Neural cell (in vitro differentiated cells): ENCODE data around the gene TDRKH. TPM values are rescaled to one million over a fixed set of nuclear protein-coding genes. Genes with fewer than 3 reads are reported as not detected.

ENCODE experiments used
- H2AFZ ChIP-seq: fragments of 200-600, 300-800 bp; sonication (generic), shearing (Covaris generic); 2 replicates; pipeline ENCODE4 v1.6.0; 2014; ENCODE audit warnings: low read depth, mild to moderate bottlenecking, antibody characterized with exemption, low read length, moderate library complexity
- H3F3A ChIP-seq: fragments of 200-600 bp; shearing (Covaris generic); 2 replicates; pipeline ENCODE4 v1.6.1; 2016; ENCODE audit warnings: mild to moderate bottlenecking, moderate library complexity, mixed read lengths, antibody characterized with exemption, low read length; ENCODE audit not compliant: insufficient read depth, poor library complexity, severe bottlenecking
- H3K27ac ChIP-seq: fragments of 200-600, 300-800 bp; sonication (generic), shearing (Covaris generic); 2 replicates; pipeline ENCODE4 v1.5.1; 2014; ENCODE audit warnings: mild to moderate bottlenecking, low read length, moderate library complexity
- H3K27me3 ChIP-seq: fragments of 300-800, 200-600 bp; sonication (generic), shearing (Covaris generic); 2 replicates; pipeline ENCODE4 v1.6.0; 2014; ENCODE audit warnings: mild to moderate bottlenecking, low read depth, low read length, moderate library complexity; ENCODE audit not compliant: insufficient read depth
- H3K36me3 ChIP-seq: fragments of 300-800, 200-600 bp; sonication (generic), shearing (Covaris generic); 2 replicates; pipeline ENCODE4 v1.5.1; 2014; ENCODE audit warnings: mild to moderate bottlenecking, antibody characterized with exemption, low read length, moderate library complexity; ENCODE audit not compliant: insufficient read depth
- H3K4me2 ChIP-seq: fragments of 300-800, 200-600 bp; sonication (generic), shearing (Covaris generic); 2 replicates; pipeline ENCODE4 v1.6.0; 2014; ENCODE audit warnings: mild to moderate bottlenecking, low read length
- H3K4me3 ChIP-seq: fragments of 300-800, 200-600 bp; sonication (generic), shearing (Covaris generic); 2 replicates; pipeline ENCODE4 v1.5.1; 2014; ENCODE audit warnings: mild to moderate bottlenecking, low read length, moderate library complexity
- H3K79me2 ChIP-seq: fragments of 200-600 bp; shearing (Covaris generic); replicated peaks from 2 replicates; pipeline ENCODE4 v1.6.0; 2014; ENCODE audit warnings: mild to moderate bottlenecking, low read length, moderate library complexity; ENCODE audit not compliant: insufficient read depth
- H3K9ac ChIP-seq: fragments of 300-800, 200-600 bp; sonication (generic), shearing (Covaris generic); 2 replicates; pipeline ENCODE4 v1.6.1; 2016; ENCODE audit warnings: mild to moderate bottlenecking, low read length, mixed read lengths
- H3K9me2 ChIP-seq: fragments of 200-600 bp; shearing (Covaris generic); 2 replicates; pipeline ENCODE4 v1.6.1; 2016; ENCODE audit warnings: mild to moderate bottlenecking, low read length, mixed read lengths; ENCODE audit not compliant: insufficient read depth
- H3K9me3 ChIP-seq: fragments of 200-600, 300-800 bp; sonication (generic), shearing (Covaris generic); 2 replicates; pipeline ENCODE4 v1.6.1; 2016; ENCODE audit warnings: mild to moderate bottlenecking, mixed run types, low read length, moderate library complexity, mixed read lengths
- H4K20me1 ChIP-seq: fragments of 200-600 bp; shearing (Covaris generic); 2 replicates; pipeline ENCODE4 v1.6.1; 2016; ENCODE audit warnings: mild to moderate bottlenecking, mixed run types; ENCODE audit not compliant: insufficient read depth
- EP300 ChIP-seq: fragments of 450-650 bp; conservative IDR thresholded peaks from 2 replicates; pipeline ENCODE4 v1.6.1; 2014; ENCODE audit warnings: antibody characterized with exemption, mild to moderate bottlenecking, moderate library complexity; ENCODE audit not compliant: poor library complexity, severe bottlenecking
- EZH2 ChIP-seq: fragments of 200-600, 300-800 bp; shearing (Covaris generic), sonication (generic); IDR thresholded peaks from 2 replicates; pipeline ENCODE4 v1.6.1; 2014; ENCODE audit warnings: antibody characterized with exemption, low read length, borderline replicate concordance, mild to moderate bottlenecking; ENCODE audit not compliant: insufficient read depth, poor library complexity, severe bottlenecking
- MXI1 ChIP-seq: fragments of 450-650 bp; conservative IDR thresholded peaks from 2 replicates; pipeline ENCODE4 v1.6.1; 2014; ENCODE audit warnings: antibody characterized with exemption, mild to moderate bottlenecking; ENCODE audit not compliant: poor library complexity, severe bottlenecking
- POLR2AphosphoS5 ChIP-seq: IDR thresholded peaks from 2 replicates; pipeline ENCODE4 v1.6.1; 2012
- RAD21 ChIP-seq: fragments of 450-650 bp; conservative IDR thresholded peaks from 2 replicates; pipeline ENCODE4 v1.6.1; 2014; ENCODE audit warnings: antibody characterized with exemption, mild to moderate bottlenecking, moderate library complexity
- SMC3 ChIP-seq: fragments of 450-650 bp; conservative IDR thresholded peaks from 2 replicates; pipeline ENCODE4 v1.6.1; 2014; ENCODE audit warnings: antibody characterized with exemption, mild to moderate bottlenecking, moderate library complexity; ENCODE audit not compliant: poor library complexity
- TAF1 ChIP-seq: IDR thresholded peaks from 2 replicates; pipeline ENCODE4 v1.6.1; 2012; ENCODE audit warnings: low read depth
- polyA plus RNA-seq: library from polyadenylated mRNA; depleted of rRNA; stranded (reverse); fragments of >200 nt; gene quantifications from 2 replicates; pipeline ENCODE4 v1.2.3, GENCODE V29; 2014
- TF ChIP-seq, protein P1 (sequence below): fragments of 450-650 bp; IDR thresholded peaks from 2 replicates; pipeline ENCODE4 v1.5.1; 2014; ENCODE audit warnings: antibody characterized with exemption, mild to moderate bottlenecking, moderate library complexity; ENCODE audit not compliant: poor library complexity, severe bottlenecking
- TF ChIP-seq, protein P2 (sequence below): IDR thresholded peaks from 2 replicates; pipeline ENCODE4 v1.6.1; 2012; ENCODE audit warnings: borderline replicate concordance

The TDRKH gene
- polyA plus RNA-seq, 1 donor from 2014 or later, result 19.5 TPM

DNA sequence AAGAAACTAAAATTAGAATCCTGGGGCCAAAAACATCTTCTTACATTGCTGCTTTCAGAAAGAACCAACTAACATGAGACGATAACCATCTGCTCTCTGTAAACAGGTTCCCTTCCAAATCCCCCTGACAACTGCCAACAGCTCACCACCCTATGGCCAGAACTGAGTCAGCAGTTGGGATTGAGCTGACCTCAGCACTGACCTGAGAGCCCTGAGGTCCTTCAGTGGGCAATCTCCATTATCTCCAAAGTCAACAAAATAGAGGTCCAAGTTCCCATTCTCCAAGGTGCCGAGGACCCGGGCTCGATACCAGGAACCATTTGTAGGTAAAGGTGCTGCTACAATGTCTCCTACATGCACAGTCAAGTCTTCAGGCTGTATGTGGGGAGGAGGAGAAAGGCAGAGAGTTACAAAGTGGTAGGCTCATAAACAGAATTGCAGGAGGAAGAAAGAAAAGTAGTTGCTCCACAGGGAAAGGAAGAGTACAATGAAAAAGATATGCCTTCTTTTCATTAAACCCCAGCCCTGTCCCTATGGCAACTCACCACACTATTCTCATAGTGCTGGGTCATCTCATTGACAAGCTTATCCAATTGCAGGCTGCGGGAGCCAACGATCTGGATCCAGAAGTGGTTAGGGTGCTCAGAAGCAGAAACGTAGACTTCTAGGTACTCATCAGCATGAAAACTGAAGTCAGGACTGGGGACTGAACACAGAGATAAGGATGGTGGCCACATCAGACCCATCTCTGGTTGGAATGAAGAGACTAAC is 14.2 kb downstream of the TDRKH start:
- Histone ChIP-seq H2AFZ (no peak overlapping the region), H3K9me3 (no peaks in the 10 kb centered on the region), H3K4me3 (no peak overlapping the region), H3K9ac (no peak overlapping the region), H4K20me1 (no peaks in the 10 kb centered on the region), H3K79me2 (no peaks in the 10 kb centered on the region), H3K9me2 (no peaks in the 10 kb centered on the region), H3F3A (no peaks in the 10 kb centered on the region), H3K36me3 (peaks cover 7% of the 10 kb centered on the region), H3K4me2 (no peak overlapping the region), H3K27me3 (no peaks in the 10 kb centered on the region), H3K27ac (no peak overlapping the region)
- TF ChIP-seq SMC3 (no peak), MXI1 (no peak), EP300 (no peak), RAD21 (no peak), TAF1 (no peak), EZH2 (no peak), POLR2AphosphoS5 (no peak)
- TF ChIP-seq, protein P1, sequence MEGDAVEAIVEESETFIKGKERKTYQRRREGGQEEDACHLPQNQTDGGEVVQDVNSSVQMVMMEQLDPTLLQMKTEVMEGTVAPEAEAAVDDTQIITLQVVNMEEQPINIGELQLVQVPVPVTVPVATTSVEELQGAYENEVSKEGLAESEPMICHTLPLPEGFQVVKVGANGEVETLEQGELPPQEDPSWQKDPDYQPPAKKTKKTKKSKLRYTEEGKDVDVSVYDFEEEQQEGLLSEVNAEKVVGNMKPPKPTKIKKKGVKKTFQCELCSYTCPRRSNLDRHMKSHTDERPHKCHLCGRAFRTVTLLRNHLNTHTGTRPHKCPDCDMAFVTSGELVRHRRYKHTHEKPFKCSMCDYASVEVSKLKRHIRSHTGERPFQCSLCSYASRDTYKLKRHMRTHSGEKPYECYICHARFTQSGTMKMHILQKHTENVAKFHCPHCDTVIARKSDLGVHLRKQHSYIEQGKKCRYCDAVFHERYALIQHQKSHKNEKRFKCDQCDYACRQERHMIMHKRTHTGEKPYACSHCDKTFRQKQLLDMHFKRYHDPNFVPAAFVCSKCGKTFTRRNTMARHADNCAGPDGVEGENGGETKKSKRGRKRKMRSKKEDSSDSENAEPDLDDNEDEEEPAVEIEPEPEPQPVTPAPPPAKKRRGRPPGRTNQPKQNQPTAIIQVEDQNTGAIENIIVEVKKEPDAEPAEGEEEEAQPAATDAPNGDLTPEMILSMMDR, result no peak
- TF ChIP-seq, protein P2, sequence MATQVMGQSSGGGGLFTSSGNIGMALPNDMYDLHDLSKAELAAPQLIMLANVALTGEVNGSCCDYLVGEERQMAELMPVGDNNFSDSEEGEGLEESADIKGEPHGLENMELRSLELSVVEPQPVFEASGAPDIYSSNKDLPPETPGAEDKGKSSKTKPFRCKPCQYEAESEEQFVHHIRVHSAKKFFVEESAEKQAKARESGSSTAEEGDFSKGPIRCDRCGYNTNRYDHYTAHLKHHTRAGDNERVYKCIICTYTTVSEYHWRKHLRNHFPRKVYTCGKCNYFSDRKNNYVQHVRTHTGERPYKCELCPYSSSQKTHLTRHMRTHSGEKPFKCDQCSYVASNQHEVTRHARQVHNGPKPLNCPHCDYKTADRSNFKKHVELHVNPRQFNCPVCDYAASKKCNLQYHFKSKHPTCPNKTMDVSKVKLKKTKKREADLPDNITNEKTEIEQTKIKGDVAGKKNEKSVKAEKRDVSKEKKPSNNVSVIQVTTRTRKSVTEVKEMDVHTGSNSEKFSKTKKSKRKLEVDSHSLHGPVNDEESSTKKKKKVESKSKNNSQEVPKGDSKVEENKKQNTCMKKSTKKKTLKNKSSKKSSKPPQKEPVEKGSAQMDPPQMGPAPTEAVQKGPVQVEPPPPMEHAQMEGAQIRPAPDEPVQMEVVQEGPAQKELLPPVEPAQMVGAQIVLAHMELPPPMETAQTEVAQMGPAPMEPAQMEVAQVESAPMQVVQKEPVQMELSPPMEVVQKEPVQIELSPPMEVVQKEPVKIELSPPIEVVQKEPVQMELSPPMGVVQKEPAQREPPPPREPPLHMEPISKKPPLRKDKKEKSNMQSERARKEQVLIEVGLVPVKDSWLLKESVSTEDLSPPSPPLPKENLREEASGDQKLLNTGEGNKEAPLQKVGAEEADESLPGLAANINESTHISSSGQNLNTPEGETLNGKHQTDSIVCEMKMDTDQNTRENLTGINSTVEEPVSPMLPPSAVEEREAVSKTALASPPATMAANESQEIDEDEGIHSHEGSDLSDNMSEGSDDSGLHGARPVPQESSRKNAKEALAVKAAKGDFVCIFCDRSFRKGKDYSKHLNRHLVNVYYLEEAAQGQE, result no peak

DNA sequence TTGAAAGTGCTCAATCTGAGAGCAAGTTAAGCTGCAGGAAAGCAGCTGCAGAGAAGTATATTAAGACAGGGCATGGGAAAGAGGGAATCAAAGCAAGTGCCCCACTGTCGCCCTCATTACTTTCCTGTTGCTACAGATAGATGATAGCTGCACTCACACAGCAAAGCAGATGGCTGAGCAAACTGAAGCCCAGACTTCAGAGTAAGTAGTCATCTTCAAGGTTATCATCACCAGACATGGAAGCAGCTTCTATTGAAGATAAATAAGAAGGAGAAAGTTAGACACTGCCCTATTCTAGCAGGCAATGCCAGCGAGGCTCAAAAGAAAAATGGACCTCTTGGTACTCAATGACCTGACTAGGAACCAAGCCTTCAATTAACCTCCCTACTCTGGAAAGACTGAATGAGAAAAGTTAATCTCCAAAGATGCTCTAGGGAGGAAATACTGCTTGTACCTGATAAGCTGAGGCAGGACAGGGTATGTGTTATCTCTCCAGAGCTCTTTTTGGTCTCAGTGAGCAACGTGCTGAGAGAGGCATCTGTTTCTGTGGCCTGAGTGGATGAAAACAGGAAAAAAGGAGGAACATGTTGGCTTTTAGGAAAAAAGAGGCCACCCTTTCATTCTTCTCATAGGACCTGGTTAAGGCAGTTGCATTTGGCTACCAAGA is 15.9 kb downstream of the TDRKH start:
- H4K20me1 ChIP-seq, result no peaks in the 10 kb centered on the region
- TF ChIP-seq, protein P1, result no peak
- TF ChIP-seq, protein P2, result no peak
- TF ChIP-seq TAF1 (no peak), POLR2AphosphoS5 (no peak), MXI1 (no peak), SMC3 (no peak), EZH2 (no peak), EP300 (no peak), RAD21 (no peak)
- peaks cover 7% of the 10 kb centered on the region for H3K36me3 ChIP-seq
- H3K4me3 ChIP-seq, result no peak overlapping the region
- no peak overlapping the region for H3K27ac ChIP-seq
- no peaks in the 10 kb centered on the region for H3K79me2 ChIP-seq
- no peak overlapping the region for H3K9ac ChIP-seq
- no peak overlapping the region for H2AFZ ChIP-seq
- no peaks in the 10 kb centered on the region for H3K27me3 ChIP-seq
- H3F3A ChIP-seq, result no peaks in the 10 kb centered on the region
- H3K4me2 ChIP-seq, result no peak overlapping the region
- H3K9me2 ChIP-seq, result no peaks in the 10 kb centered on the region
- no peaks in the 10 kb centered on the region for H3K9me3 ChIP-seq
